Measurements from ENCODE around the gene RNF180.

The RNF180 gene

GRCh38 chr5:64292611-64293215 lies 127.1 kb downstream of the RNF180 start:
- no peak overlapping the region for H3K4me3 ChIP-seq (ENCODE audit: low read depth, low read length, poor library complexity, severe bottlenecking)
- no peak overlapping the region for H3K4me2 ChIP-seq (ENCODE audit: low read length)
- no peak for TF ChIP-seq EZH2 (IDR thresholded peaks at IDR 0.05; ENCODE audit: borderline replicate concordance, low read length)
- TF ChIP-seq, protein P1, sequence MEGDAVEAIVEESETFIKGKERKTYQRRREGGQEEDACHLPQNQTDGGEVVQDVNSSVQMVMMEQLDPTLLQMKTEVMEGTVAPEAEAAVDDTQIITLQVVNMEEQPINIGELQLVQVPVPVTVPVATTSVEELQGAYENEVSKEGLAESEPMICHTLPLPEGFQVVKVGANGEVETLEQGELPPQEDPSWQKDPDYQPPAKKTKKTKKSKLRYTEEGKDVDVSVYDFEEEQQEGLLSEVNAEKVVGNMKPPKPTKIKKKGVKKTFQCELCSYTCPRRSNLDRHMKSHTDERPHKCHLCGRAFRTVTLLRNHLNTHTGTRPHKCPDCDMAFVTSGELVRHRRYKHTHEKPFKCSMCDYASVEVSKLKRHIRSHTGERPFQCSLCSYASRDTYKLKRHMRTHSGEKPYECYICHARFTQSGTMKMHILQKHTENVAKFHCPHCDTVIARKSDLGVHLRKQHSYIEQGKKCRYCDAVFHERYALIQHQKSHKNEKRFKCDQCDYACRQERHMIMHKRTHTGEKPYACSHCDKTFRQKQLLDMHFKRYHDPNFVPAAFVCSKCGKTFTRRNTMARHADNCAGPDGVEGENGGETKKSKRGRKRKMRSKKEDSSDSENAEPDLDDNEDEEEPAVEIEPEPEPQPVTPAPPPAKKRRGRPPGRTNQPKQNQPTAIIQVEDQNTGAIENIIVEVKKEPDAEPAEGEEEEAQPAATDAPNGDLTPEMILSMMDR (IDR thresholded peaks at IDR 0.05; ENCODE audit: low read length): no peak
- no peak overlapping the region for H3K9ac ChIP-seq (ENCODE audit: low read length)
- no peaks in the 10 kb centered on the region for H3F3A ChIP-seq (ENCODE audit: insufficient read depth, low read length)
- H3K9me2 ChIP-seq (ENCODE audit: low read depth, low read length): no peaks in the 10 kb centered on the region
- no peak overlapping the region for H2AFZ ChIP-seq (ENCODE audit: low read length)
- no peaks in the 10 kb centered on the region for H3K79me2 ChIP-seq (ENCODE audit: insufficient read depth, low read length)
- no peaks in the 10 kb centered on the region for H3K36me3 ChIP-seq (ENCODE audit: insufficient read depth, low read length)
- H3K27me3 ChIP-seq (ENCODE audit: insufficient read depth, low read length): no peaks in the 10 kb centered on the region
- H4K20me1 ChIP-seq (ENCODE audit: insufficient read depth, low read length): no peaks in the 10 kb centered on the region
- H3K4me1 ChIP-seq (ENCODE audit: insufficient read depth, low read length, severe bottlenecking): no peaks in the 10 kb centered on the region
- H3K27ac ChIP-seq (ENCODE audit: low read depth, low read length, poor library complexity, severe bottlenecking): no peak overlapping the region
- no peaks in the 10 kb centered on the region for H3K9me3 ChIP-seq (ENCODE audit: low read length)

DNA sequence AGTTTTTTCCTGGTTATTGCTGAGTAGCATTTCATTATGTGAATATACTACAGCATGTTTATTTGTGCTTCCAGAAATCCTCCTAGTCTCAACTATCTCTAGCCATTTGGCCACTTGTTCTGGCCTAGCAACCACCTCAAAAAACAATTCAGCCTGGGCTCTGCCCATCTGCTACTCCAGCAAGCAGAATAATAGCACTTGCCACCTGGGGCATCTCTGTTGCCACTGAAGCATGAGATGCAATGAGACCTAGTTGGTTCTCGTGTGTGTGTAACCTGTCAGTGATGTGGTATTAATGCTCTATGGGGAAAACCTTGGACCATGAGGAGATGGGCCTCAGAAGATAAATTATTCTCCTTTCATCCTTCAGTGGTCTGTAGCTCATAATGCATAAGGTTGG lies 129.5 kb downstream of the RNF180 start:
- Histone ChIP-seq H3K4me1 (ENCODE audit: insufficient read depth, low read length, severe bottlenecking) (no peaks in the 10 kb centered on the region), H3K79me2 (ENCODE audit: insufficient read depth, low read length) (no peaks in the 10 kb centered on the region), H3K27me3 (ENCODE audit: insufficient read depth, low read length) (no peaks in the 10 kb centered on the region), H3K4me3 (ENCODE audit: low read depth, low read length, poor library complexity, severe bottlenecking) (no peak overlapping the region), H2AFZ (ENCODE audit: low read length) (no peak overlapping the region), H3K27ac (ENCODE audit: low read depth, low read length, poor library complexity, severe bottlenecking) (no peak overlapping the region), H3K4me2 (ENCODE audit: low read length) (no peak overlapping the region), H3K9me3 (ENCODE audit: low read length) (no peaks in the 10 kb centered on the region), H3K36me3 (ENCODE audit: insufficient read depth, low read length) (no peaks in the 10 kb centered on the region), H3K9me2 (ENCODE audit: low read depth, low read length) (no peaks in the 10 kb centered on the region), H3K9ac (ENCODE audit: low read length) (no peak overlapping the region), H3F3A (ENCODE audit: insufficient read depth, low read length) (no peaks in the 10 kb centered on the region), H4K20me1 (ENCODE audit: insufficient read depth, low read length) (no peaks in the 10 kb centered on the region)
- no peak for TF ChIP-seq EZH2 (IDR thresholded peaks at IDR 0.05; ENCODE audit: borderline replicate concordance, low read length)
- TF ChIP-seq, protein P1 (IDR thresholded peaks at IDR 0.05; ENCODE audit: low read length): no peak

DNA sequence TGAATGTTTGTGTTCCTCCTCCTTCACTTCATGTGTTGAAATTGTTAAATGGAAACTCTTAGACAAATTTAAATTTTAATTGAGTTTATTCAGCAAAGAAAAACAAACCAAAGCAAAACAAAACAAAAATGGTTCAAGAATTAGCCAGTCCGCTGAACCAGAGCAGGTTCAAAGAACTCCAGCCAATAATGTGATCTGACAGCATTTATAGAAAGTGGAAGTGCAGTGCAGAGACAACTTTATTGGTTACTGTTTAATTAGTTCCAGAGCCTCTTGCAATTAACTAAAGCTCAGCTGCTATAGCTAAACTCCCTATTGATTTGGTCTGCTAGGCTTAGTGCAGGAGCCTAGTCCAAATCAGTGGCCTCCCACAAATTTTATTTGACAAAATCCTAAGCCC lies 132.9 kb downstream of the RNF180 start:
- H3K4me2 ChIP-seq (ENCODE audit: low read length): no peak overlapping the region
- no peak overlapping the region for H3K27ac ChIP-seq (ENCODE audit: low read depth, low read length, poor library complexity, severe bottlenecking)

More for the DNA sequence above, 132.9 kb downstream of the RNF180 start:
- Histone ChIP-seq H3K9ac (ENCODE audit: low read length) (no peak overlapping the region), H3F3A (ENCODE audit: insufficient read depth, low read length) (no peaks in the 10 kb centered on the region), H3K9me2 (ENCODE audit: low read depth, low read length) (no peaks in the 10 kb centered on the region), H2AFZ (ENCODE audit: low read length) (no peak overlapping the region), H3K27me3 (ENCODE audit: insufficient read depth, low read length) (no peaks in the 10 kb centered on the region), H3K79me2 (ENCODE audit: insufficient read depth, low read length) (no peaks in the 10 kb centered on the region), H3K36me3 (ENCODE audit: insufficient read depth, low read length) (no peaks in the 10 kb centered on the region), H3K4me1 (ENCODE audit: insufficient read depth, low read length, severe bottlenecking) (no peaks in the 10 kb centered on the region), H4K20me1 (ENCODE audit: insufficient read depth, low read length) (no peaks in the 10 kb centered on the region), H3K9me3 (ENCODE audit: low read length) (no peaks in the 10 kb centered on the region), H3K4me3 (ENCODE audit: low read depth, low read length, poor library complexity, severe bottlenecking) (no peak overlapping the region)
- TF ChIP-seq, protein P1 (IDR thresholded peaks at IDR 0.05; ENCODE audit: low read length): no peak
- no peak for TF ChIP-seq EZH2 (IDR thresholded peaks at IDR 0.05; ENCODE audit: borderline replicate concordance, low read length)
